ENCODE data around the gene RTP5.
A peak's percentile ranks its signal among the peaks of the same experiment; 100 is the strongest.

Gene RTP5

DNA sequence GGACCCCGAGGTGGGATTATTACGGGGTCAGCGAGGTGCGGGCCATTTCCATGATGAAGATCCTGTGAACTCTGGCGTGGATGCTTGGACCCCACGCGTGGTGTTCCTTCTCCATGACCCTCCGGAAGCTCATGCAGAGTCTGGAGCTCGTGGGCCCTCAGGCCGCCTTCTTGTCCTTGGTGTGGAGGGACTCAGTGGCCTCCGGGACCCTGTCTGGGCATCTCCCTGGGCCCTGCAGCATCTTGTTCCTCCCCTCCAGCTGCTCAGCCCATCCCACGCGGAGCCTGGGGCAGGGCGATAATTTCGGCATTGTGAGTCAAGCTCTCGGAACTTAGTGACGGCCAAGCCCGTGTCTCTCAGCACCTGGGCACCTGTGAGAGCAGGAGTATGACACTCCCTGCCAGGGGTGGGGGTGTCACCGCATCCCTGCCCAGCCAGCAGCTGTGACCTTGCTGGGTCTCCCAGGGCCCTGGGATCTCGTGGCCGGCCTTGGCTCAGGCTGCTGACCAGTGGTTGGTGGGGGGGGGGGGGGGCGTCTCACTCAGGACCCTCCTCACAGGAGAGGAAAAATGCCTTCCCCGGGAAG, 24.6 kb downstream of the RTP5 start:
- peaks cover 8% of the 10 kb centered on the region for H3K27me3 Mint-ChIP-seq (ENCODE audit: low read depth)
- H3K27ac Mint-ChIP-seq = peak overlapping the region in 2 of 3 experiments; percentile 19 to 39
- H3K4me3 Mint-ChIP-seq = no peak overlapping the region
- H3K9me3 Mint-ChIP-seq = peaks cover 2% of the 10 kb centered on the region
- H3K4me1 Mint-ChIP-seq = peaks cover 51% of the 10 kb centered on the region
- H3K36me3 Mint-ChIP-seq (ENCODE audit: low read depth) = peaks cover 2% of the 10 kb centered on the region
- TF ChIP-seq, protein P1, sequence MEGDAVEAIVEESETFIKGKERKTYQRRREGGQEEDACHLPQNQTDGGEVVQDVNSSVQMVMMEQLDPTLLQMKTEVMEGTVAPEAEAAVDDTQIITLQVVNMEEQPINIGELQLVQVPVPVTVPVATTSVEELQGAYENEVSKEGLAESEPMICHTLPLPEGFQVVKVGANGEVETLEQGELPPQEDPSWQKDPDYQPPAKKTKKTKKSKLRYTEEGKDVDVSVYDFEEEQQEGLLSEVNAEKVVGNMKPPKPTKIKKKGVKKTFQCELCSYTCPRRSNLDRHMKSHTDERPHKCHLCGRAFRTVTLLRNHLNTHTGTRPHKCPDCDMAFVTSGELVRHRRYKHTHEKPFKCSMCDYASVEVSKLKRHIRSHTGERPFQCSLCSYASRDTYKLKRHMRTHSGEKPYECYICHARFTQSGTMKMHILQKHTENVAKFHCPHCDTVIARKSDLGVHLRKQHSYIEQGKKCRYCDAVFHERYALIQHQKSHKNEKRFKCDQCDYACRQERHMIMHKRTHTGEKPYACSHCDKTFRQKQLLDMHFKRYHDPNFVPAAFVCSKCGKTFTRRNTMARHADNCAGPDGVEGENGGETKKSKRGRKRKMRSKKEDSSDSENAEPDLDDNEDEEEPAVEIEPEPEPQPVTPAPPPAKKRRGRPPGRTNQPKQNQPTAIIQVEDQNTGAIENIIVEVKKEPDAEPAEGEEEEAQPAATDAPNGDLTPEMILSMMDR (IDR thresholded peaks at IDR 0.05; ENCODE audit: unreplicated experiment in 3 of 3) = no peak

- Mint-ChIP-seq H3K27me3 (ENCODE audit: low read depth) (peaks cover 14% of the 10 kb centered on the region), H3K4me3 (no peak overlapping the region), H3K36me3 (ENCODE audit: low read depth) (no peaks in the 10 kb centered on the region), H3K27ac (no peak overlapping the region), H3K4me1 (peaks cover 51% of the 10 kb centered on the region), H3K9me3 (no peaks in the 10 kb centered on the region)
- TF ChIP-seq, protein P1 (IDR thresholded peaks at IDR 0.05; ENCODE audit: unreplicated experiment in 3 of 3) = no peak
These were observed 25.3 kb downstream of the RTP5 start for GRCh38 chr2:241894681-241895426.

- peaks cover 54% of the 10 kb centered on the region for H3K4me1 Mint-ChIP-seq
- no peaks in the 10 kb centered on the region for H3K36me3 Mint-ChIP-seq (ENCODE audit: low read depth)
- peaks cover 15% of the 10 kb centered on the region for H3K27me3 Mint-ChIP-seq (ENCODE audit: low read depth)
- H3K9me3 Mint-ChIP-seq = no peaks in the 10 kb centered on the region
- TF ChIP-seq, protein P1 (IDR thresholded peaks at IDR 0.05; ENCODE audit: unreplicated experiment in 3 of 3) = no peak
- peak overlapping the region in 2 of 3 experiments; percentile 44 to 82 for H3K27ac Mint-ChIP-seq
- H3K4me3 Mint-ChIP-seq = no peak overlapping the region
These were observed 25.8 kb downstream of the RTP5 start for GRCh38 chr2:241895427-241895711.

DNA sequence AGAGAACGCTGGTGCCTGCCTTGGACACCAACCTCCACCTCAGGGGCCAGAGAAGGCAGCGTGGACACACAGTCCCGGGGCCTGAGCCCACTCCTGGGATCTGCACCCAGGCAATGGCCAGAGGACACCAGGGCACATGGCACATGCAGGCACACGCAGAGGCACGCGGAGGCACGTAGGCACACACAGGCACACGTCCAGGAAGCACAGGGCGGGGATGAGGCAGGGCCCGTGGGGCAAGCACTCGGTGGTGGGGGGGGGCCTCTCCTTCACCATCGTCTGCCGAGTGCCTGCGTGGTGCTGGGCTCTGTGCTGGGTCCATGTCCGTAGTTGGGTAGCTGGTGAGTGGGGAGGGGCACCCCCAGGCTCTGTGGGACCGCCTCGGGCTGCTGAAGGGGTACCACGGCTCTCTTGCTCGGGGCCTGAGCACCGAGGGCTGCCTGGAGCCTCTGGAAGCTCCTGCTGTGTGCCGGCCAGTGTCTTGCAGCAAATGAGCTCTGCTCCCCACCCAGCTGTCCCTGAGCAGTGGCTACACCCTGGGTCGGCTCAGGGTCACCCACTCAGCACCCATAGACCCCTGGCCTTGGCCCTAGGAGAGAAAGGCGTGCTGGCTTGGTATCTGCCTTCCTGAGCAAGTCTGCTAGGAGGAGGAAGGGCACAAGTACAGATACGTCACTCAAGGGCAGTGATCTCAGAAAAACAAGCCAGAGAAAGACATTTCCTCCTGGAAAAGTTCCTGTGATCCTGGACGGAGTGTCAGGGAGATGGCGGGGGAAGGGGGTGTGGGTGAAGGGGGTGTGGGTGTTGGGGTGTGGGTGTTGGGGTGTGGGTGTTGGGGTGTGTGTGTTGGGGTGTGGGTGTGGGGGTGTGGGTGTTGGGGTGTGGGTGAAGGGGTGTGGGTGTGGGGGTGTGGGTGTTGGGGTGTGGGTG, 26.4 kb downstream of the RTP5 start:
- peak overlapping the region; percentile 82 to 92 (median 91) for H3K27ac Mint-ChIP-seq
- TF ChIP-seq, protein P1 (IDR thresholded peaks at IDR 0.05; ENCODE audit: unreplicated experiment in 3 of 3) = no peak
- peak overlapping the region; percentile 16 to 40 (median 32) for H3K4me3 Mint-ChIP-seq
- H3K4me1 Mint-ChIP-seq = peaks cover 60% of the 10 kb centered on the region
- no peaks in the 10 kb centered on the region for H3K9me3 Mint-ChIP-seq
- H3K27me3 Mint-ChIP-seq (ENCODE audit: low read depth) = peaks cover 15% of the 10 kb centered on the region
- no peaks in the 10 kb centered on the region for H3K36me3 Mint-ChIP-seq (ENCODE audit: low read depth)

DNA sequence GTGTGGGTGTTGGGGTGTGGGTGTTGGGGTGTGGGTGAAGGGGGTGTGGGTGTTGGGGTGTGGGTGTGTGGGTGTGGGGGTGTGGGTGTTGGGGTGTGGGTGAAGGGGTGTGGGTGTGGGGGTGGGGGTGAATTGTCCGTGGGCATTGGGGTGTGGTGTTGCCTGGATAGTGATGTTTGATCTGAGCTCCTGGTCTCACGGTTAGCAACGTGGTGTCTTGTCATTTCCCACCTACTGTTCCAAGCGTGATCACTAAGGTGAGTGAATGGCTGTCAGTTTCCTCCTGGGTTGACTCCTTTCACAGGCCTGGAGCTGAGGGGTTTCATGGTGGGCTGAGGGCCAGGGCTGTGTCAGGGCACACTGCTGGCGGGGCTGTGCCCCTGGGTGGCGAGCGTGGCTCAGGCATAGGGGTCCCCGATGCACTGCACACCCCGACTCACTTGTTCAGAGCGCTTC, 27.2 kb downstream of the RTP5 start:
- TF ChIP-seq, protein P1 (IDR thresholded peaks at IDR 0.05; ENCODE audit: unreplicated experiment in 3 of 3) = no peak
- Mint-ChIP-seq H3K9me3 (no peaks in the 10 kb centered on the region), H3K4me1 (peaks cover 64% of the 10 kb centered on the region), H3K27ac (peak overlapping the region in 1 of 3 experiments; percentile 46), H3K36me3 (ENCODE audit: low read depth) (no peaks in the 10 kb centered on the region), H3K4me3 (no peak overlapping the region), H3K27me3 (ENCODE audit: low read depth) (peaks cover 20% of the 10 kb centered on the region)

All from nephron (organoid).